ENCODE data around the gene PKNOX2. TPM values are rescaled to one million over a fixed set of nuclear protein-coding genes. Genes with fewer than 3 reads are reported as not detected.

Gene PKNOX2
- total RNA-seq, 1 donor from 2014 or later: 41.8 TPM

DNA sequence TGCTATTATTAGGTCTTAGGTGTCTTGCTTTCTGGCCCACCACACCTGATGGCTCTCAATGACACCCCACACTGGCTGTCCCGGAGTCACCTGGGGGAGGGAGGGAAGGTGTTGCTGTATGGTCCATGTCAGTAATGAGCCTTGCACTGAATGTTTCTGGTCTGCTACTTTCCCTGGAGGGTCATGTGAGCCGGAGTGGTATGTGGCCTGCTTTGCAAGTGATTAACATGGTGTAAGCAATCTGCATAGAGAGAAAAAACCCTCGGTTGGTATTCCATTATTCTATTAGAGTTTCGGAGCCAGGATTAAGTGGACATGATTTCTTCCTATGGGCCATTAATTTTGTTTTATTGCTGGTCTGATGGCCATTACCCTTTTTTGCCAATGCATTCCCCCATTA lies 63.9 kb downstream of the PKNOX2 start:
- Mint-ChIP-seq H3K9me3 (ENCODE audit: unreplicated experiment) (no peaks in the 10 kb centered on the region), H3K4me3 (ENCODE audit: unreplicated experiment) (no peak overlapping the region), H3K27ac (ENCODE audit: unreplicated experiment) (no peak overlapping the region), H3K36me3 (ENCODE audit: low read depth, unreplicated experiment) (no peaks in the 10 kb centered on the region), H3K27me3 (ENCODE audit: unreplicated experiment) (no peaks in the 10 kb centered on the region), H3K4me1 (ENCODE audit: unreplicated experiment) (peaks cover 9% of the 10 kb centered on the region)
- TF ChIP-seq, protein P1, sequence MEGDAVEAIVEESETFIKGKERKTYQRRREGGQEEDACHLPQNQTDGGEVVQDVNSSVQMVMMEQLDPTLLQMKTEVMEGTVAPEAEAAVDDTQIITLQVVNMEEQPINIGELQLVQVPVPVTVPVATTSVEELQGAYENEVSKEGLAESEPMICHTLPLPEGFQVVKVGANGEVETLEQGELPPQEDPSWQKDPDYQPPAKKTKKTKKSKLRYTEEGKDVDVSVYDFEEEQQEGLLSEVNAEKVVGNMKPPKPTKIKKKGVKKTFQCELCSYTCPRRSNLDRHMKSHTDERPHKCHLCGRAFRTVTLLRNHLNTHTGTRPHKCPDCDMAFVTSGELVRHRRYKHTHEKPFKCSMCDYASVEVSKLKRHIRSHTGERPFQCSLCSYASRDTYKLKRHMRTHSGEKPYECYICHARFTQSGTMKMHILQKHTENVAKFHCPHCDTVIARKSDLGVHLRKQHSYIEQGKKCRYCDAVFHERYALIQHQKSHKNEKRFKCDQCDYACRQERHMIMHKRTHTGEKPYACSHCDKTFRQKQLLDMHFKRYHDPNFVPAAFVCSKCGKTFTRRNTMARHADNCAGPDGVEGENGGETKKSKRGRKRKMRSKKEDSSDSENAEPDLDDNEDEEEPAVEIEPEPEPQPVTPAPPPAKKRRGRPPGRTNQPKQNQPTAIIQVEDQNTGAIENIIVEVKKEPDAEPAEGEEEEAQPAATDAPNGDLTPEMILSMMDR (IDR thresholded peaks at IDR 0.05; ENCODE audit: unreplicated experiment): no peak
- DNase-seq (ENCODE audit: low spot score): no peak

DNA sequence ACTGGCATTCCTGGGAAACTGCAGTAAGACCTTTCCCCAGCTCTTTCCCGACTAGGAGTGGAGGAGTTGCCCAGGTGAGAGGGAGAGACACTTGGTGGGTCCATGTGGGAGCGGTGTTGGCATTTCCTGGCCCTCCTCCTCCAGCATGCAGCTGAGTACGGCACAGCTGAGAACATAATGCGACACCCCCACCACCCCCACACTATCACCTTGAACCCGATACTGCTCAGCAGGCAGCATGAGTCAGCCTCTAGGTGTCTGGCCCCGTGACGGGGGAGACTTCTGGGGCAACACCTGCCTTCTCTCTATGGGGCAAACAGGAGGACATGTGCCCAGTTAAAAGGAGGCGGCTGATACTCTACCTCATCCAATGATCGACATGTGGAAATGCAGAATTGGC lies 64.4 kb downstream of the PKNOX2 start:
- Mint-ChIP-seq H3K36me3 (ENCODE audit: low read depth, unreplicated experiment) (no peaks in the 10 kb centered on the region), H3K4me3 (ENCODE audit: unreplicated experiment) (no peak overlapping the region), H3K4me1 (ENCODE audit: unreplicated experiment) (peaks cover 9% of the 10 kb centered on the region), H3K27me3 (ENCODE audit: unreplicated experiment) (no peaks in the 10 kb centered on the region), H3K27ac (ENCODE audit: unreplicated experiment) (no peak overlapping the region), H3K9me3 (ENCODE audit: unreplicated experiment) (no peaks in the 10 kb centered on the region)
- no peak for DNase-seq (ENCODE audit: low spot score)
- TF ChIP-seq, protein P1 (IDR thresholded peaks at IDR 0.05; ENCODE audit: unreplicated experiment): no peak

DNA sequence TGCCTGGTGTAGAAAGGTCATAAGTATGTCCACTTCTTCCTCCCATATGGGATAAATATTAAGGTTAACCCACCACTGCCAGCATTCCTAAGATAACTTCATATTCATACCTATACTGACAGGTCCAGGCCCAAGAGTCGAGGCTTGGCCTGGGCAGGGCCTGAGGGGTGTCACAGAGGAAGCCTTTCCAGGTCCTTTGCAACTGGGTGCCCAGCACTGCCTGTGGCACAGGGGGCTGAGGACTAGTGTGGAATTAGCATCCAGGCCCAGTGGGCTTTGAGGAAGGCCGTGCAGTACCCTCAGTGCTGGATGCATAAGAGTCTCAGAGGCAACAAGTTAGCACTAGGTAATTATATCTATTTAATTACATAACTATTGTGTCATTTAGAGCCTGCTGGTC lies 65.4 kb downstream of the PKNOX2 start:
- Mint-ChIP-seq H3K4me3 (ENCODE audit: unreplicated experiment) (no peak overlapping the region), H3K4me1 (ENCODE audit: unreplicated experiment) (peaks cover 3% of the 10 kb centered on the region), H3K9me3 (ENCODE audit: unreplicated experiment) (no peaks in the 10 kb centered on the region), H3K27me3 (ENCODE audit: unreplicated experiment) (no peaks in the 10 kb centered on the region), H3K36me3 (ENCODE audit: low read depth, unreplicated experiment) (no peaks in the 10 kb centered on the region), H3K27ac (ENCODE audit: unreplicated experiment) (no peak overlapping the region)
- DNase-seq (ENCODE audit: low spot score): no peak
- TF ChIP-seq, protein P1 (IDR thresholded peaks at IDR 0.05; ENCODE audit: unreplicated experiment): no peak

GRCh38 chr11:125233116-125233515 lies 68.6 kb downstream of the PKNOX2 start:
- H3K36me3 Mint-ChIP-seq (ENCODE audit: low read depth, unreplicated experiment): peaks cover 5% of the 10 kb centered on the region
- TF ChIP-seq, protein P1 (IDR thresholded peaks at IDR 0.05; ENCODE audit: unreplicated experiment): no peak
- no peak overlapping the region for H3K27ac Mint-ChIP-seq (ENCODE audit: unreplicated experiment)
- H3K9me3 Mint-ChIP-seq (ENCODE audit: unreplicated experiment): no peaks in the 10 kb centered on the region
- peaks cover 21% of the 10 kb centered on the region for H3K4me1 Mint-ChIP-seq (ENCODE audit: unreplicated experiment)
- DNase-seq (ENCODE audit: low spot score): no peak
- peaks cover 2% of the 10 kb centered on the region for H3K27me3 Mint-ChIP-seq (ENCODE audit: unreplicated experiment)
- H3K4me3 Mint-ChIP-seq (ENCODE audit: unreplicated experiment): no peak overlapping the region

DNA sequence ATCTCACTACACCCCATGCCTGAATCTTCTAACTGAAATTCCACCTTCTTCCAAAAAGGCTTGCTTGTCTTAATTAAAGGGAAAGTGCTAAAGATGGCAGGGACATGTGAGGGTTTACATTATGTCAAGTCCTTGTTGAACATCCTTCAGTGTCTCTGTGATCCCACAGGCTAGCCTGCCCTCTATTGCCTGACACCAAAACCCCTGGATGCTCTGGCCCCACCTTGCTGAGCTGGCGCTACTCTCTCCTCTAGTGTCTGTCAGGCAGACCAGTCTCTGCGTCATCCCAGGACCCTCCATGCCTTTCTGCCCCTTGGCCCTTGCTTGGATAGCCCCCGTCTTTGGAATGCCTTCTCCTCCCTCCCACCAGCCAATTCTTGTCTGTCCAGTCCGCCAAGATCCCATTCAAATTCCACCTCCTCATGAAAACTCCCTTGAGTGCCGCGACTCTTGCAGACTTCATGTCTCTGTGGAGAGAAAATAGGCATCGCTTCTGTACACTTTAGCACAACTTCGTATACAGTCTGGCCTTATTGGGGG lies 69.3 kb downstream of the PKNOX2 start:
- Mint-ChIP-seq H3K9me3 (ENCODE audit: unreplicated experiment) (no peaks in the 10 kb centered on the region), H3K4me1 (ENCODE audit: unreplicated experiment) (peaks cover 22% of the 10 kb centered on the region), H3K36me3 (ENCODE audit: low read depth, unreplicated experiment) (peaks cover 9% of the 10 kb centered on the region), H3K27me3 (ENCODE audit: unreplicated experiment) (peaks cover 2% of the 10 kb centered on the region), H3K4me3 (ENCODE audit: unreplicated experiment) (no peak overlapping the region), H3K27ac (ENCODE audit: unreplicated experiment) (no peak overlapping the region)
- DNase-seq (ENCODE audit: low spot score): no peak
- TF ChIP-seq, protein P1 (IDR thresholded peaks at IDR 0.05; ENCODE audit: unreplicated experiment): no peak

Data from endothelial cell (in vitro differentiated cells).